ENCODE data around the gene GLB1L.

The GLB1L gene

DNA sequence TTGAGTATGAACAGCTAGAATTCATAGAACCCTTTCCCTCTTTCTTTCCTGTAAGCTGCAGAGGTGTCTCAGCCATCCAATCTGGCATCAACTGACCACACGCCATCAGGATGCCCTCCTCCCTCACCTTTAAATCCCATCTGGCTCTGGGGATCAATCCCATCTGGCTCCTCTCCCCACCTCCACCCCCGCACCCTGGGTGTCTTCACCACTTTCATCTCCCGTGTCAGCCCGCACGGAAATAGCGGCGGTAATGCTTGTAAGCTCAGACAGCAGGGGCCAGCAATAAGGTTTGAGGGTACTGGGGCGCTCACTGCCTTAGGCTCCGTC, 7.3 kb upstream of the GLB1L start:
- no peak for DNase-seq

- DNase-seq = no peak
Observed at GRCh38 chr2:219252084-219252483, 6.8 kb upstream of the GLB1L start.

- no peak for DNase-seq
Observed at GRCh38 chr2:219251656-219252055, 6.4 kb upstream of the GLB1L start.

DNA sequence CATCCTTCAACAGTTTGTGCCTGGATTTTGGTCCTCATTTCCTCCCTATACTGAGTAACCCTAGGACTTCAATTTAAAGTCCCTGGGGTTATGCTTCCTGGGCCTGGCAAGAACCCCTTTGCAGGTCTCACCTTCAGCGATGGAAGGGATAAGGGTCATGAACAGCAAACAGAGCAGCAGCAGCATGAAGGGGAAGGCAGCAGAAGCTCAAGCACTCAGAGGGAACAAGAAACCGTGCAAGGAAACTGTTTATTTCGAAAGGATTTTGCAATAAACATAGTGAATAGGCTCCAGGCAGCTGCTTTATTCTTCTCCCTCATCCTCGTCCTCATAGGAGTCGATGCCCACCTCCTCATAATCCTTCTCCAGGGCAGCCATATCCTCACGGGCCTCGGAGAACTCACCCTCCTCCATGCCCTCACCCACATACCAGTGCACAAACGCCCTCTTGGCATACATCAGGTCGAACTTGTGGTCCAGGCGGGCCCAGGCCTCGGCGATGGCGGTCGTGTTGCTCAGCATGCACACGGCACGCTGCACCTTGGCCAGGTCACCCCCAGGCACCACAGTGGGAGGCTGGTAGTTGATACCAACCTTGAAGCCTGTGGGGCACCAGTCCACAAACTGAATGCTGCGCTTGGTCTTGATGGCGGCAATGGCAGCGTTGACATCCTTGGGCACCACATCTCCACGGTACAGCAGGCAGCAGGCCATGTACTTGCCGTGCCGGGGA, 5.0 kb upstream of the GLB1L start:
- no peak for DNase-seq

DNA sequence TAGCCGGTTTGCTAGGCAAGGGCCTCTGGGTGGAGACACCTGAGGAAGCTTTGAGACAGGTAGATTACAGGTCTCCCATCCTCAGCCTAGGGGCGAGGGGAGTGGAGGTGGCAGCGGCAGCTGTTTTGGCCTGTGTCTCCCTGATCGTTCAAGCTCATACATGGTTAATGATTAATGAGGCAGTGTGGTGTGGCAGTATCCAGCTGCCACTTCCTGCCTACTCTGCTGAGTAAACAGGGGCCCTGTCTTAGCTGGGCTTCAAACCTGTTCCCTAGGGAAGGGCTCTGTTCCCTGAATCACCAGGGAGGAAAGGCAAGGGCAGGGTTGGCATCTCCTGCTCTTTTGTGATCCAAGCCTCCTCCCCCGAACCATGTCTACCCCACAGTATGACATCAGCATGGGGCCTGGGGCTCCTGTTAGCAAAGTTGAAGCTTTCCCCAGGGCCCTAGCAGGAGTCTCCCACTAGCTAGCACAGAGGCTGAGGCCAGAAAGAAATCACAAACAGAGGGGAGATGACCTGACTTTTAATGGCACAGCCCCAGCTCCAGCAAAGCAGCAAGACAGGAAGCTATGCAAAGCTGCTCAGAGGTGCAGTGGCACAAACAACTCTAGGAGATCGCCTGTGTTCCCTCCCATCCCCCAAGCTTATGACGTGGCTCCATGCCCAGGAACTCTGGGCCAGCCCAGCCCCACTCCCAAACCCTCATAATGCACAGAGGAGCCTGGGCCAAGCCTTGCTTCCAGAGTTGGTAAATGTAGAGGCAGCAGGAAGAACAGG, 4.1 kb upstream of the GLB1L start:
- DNase-seq = peak; percentile 74

DNA sequence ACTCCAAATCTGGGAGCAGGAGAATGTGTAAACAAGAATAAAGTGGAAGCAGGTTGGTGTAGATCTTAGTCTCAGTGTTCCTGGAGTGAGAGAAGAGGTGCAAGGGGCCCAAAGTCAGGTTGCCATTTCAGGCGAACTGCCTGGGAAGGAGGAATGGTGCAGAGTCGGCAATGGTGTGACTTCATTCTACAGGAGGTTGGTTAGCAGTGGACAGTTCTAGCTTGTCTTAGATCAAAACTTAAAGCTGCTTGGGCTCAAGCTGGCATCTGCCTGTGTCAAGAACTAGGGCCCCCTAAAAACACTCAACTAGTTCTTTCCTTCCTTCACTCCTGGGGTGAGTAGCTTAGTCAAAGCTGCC, 3.6 kb upstream of the GLB1L start:
- no peak for DNase-seq

DNA sequence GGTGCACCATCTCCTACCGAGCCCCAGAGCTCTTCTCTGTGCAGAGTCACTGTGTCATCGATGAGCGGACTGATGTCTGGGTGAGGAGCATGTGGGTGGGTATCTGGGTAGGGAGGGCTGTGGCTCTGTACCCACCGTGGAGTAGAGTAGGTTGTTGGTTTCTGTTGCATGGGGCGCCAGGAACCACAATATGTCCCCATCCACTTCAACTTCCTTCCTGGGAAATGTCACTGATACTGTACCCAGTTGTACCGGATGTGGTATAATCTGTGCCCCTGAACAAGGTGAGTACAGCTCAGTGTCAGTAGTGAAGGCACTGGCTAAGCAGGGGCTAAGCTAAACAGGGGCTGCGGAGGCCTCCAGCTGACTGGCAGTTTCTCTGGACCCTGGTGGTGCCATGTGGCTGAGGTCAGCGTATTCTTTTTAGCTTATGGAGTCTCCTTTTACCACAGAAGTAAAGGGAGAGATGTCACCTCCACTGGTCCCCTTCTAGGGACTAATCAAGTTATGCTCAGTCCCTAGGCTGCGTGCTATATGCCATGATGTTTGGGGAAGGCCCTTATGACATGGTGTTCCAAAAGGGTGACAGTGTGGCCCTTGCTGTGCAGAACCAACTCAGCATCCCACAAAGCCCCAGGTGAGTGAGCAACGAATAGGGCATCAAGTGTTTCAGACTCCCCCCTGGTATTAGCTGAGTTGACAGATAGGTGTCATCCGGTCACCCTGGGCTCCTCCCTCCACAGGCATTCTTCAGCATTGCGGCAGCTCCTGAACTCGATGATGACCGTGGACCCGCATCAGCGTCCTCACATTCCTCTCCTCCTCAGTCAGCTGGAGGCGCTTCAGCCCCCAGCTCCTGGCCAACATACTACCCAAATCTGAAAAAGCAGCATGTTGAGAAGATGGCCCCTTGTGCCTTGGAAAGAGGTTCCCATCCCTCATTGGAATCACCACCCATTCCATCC, 2.7 kb upstream of the GLB1L start:
- no peak for DNase-seq

DNA sequence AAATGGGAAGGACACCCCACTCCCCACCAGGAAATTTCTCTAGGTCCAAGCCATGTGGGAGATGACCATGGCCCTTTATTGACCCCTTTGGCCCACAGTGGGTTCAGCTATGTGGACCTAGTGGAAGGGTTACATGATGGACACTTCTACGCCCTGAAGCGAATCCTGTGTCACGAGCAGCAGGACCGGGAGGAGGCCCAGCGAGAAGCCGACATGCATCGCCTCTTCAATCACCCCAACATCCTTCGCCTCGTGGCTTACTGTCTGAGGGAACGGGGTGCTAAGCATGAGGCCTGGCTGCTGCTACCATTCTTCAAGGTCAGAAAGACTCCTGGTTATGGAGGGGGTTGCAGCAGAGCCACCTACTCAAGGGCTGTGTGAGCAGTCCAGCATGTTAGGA, 1.3 kb upstream of the GLB1L start:
- DNase-seq = no peak

- no peak for DNase-seq
Observed at GRCh38 chr2:219245899-219246230, 621 bp upstream of the GLB1L start.

- no peak for DNase-seq
Observed at GRCh38 chr2:219244789-219245147, 476 bp downstream of the GLB1L start.

DNA sequence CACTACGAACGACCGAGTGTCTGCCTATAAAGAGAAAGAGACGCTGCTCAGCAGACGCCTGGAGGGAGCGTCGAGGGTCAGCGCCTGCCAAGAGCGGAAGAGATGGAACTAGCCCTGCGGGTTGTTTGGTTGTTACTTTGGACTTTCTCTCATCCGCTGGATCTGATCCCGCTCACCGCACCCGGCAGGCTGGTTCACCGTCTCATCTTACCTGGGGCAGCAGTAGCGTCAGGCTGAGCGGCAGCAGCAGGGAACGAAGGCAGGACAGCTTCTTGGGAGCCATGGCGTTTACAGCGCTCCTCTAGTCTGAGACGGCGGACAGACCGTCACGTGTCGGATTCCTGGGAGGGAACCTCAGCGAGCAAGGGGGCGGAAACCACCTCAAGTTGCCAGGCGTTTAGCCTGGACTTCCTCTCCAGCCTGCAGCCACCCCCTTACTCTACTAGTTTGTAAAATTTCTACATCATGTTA, 1.9 kb downstream of the GLB1L start:
- DNase-seq = no peak

- DNase-seq = no peak
Observed at GRCh38 chr2:219234331-219234730, 10.9 kb downstream of the GLB1L start.

DNA sequence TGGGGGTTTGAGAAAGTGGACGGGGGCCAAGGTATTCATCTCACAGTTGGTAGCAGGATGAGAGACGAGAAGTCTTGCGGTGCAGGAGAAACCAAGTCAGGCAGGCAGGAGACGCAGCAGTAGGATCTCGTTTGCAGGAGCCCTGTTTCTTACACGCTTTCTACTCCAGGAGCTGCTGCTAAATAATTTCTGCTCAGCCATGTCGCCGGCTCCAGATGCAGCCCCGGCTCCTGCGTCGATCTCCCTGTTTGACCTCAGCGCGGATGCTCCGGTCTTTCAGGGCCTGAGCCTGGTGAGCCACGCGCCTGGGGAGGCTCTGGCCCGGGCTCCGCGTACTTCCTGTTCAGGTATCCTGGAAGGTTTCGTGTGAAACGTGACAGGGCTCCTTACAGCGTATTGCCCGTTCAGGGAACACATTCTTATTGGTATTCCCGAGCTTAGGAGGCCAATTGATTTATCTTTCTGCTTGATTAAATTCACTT, 15.1 kb downstream of the GLB1L start:
- DNase-seq = no peak

- peak; percentile 99 for DNase-seq
Observed at GRCh38 chr2:219229305-219230058, 15.8 kb downstream of the GLB1L start, which contains the start of the genes ANKZF1 and ATG9A. Gene ANKZF1, plus strand, starts transcription at chr2:219229806. Its CDS starts 452 bp downstream, at chr2:219230258. Gene ATG9A, minus strand, starts transcription at chr2:219229636. Its CDS starts 1,612 bp downstream, at chr2:219228024.

DNA sequence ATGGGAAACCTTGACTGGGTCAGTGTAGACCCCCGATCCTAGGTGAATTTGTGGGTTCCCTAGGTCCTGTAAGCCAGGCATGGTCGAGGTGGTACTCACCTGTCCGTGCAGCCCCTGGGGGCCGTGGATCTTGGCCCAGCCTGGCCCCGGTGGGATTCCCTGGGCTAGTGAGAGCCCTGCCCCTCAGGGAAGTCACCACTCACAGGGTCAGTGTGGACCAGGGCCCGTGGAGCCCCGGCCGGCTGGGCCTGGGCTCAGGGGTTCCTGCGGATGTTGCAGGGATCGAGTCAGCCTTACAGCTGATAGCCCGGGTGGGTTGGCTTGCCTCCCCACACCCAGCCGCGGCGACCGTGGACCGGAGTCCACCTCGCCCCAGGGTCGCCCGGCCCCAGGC, 16.3 kb downstream of the GLB1L start:
- DNase-seq = no peak

GRCh38 chr2:219228041-219228910, 17.0 kb downstream of the GLB1L start:
- DNase-seq = no peak

- DNase-seq = no peak
Observed at GRCh38 chr2:219225350-219225749, 19.9 kb downstream of the GLB1L start.

- no peak for DNase-seq
Observed at GRCh38 chr2:219223831-219224610, 21.2 kb downstream of the GLB1L start.

- DNase-seq = no peak
Observed at GRCh38 chr2:219221957-219222518, 23.2 kb downstream of the GLB1L start.
